CD8-positive, alpha-beta memory T cell (primary cell): ENCODE results near the gene SNX27. TPM values are rescaled to one million over a fixed set of nuclear protein-coding genes. Genes with fewer than 3 reads are reported as not detected.

Experiments
- CTCF ChIA-PET: fragments of 350-600 bp; sonication (Branson Sonifier 250); formaldehyde crosslinking; loops from one replicate; lab custom pipeline; 2021; ENCODE audit warnings: antibody characterized with exemption; lab: Charles Lee
- POLR2A ChIA-PET: fragments of 350-600 bp; sonication (Branson Sonifier 250); formaldehyde crosslinking; loops from one replicate; lab custom pipeline; 2021; ENCODE audit warnings: antibody characterized with exemption; lab: Charles Lee
- DNase-seq, 5 donors: peaks; one replicate each; pipeline versions ENCODE4 v3.0.0 to v3.0.0-alpha.2; 2020 to 2022; ENCODE audit warnings: mixed read lengths in 1 of 5
- H3K27ac ChIP-seq: one replicate; pipeline ENCODE4 v1.7.0; 2013; ENCODE audit warnings: low read depth, mild to moderate bottlenecking, low read length, moderate library complexity
- H3K27me3 ChIP-seq: 2 replicates; pipeline ENCODE4 v1.7.0; 2013; ENCODE audit warnings: low read length, mild to moderate bottlenecking; ENCODE audit not compliant: insufficient read depth, poor library complexity, severe bottlenecking
- H3K36me3 ChIP-seq: 2 replicates; pipeline ENCODE4 v1.7.0; 2013; ENCODE audit warnings: mild to moderate bottlenecking, low read length, moderate library complexity; ENCODE audit not compliant: insufficient read depth
- H3K4me1 ChIP-seq: 2 replicates; pipeline ENCODE4 v1.7.0; 2013; ENCODE audit warnings: mild to moderate bottlenecking, low read length, moderate library complexity; ENCODE audit not compliant: insufficient read depth
- H3K4me3 ChIP-seq: 2 replicates; pipeline ENCODE4 v1.7.0; 2013; ENCODE audit warnings: mild to moderate bottlenecking, low read length
- H3K9me3 ChIP-seq: 2 replicates; pipeline ENCODE4 v1.7.0; 2013; ENCODE audit warnings: mild to moderate bottlenecking, low read length
- H3K27ac Mint-ChIP-seq, 8 donors: one replicate each; pipeline ENCODE4 v1.8.0; 2020 to 2021; ENCODE audit warnings: mixed read lengths in 8 of 8, mild to moderate bottlenecking in 6 of 8, inconsistent platforms in 3 of 8, moderate library complexity in 3 of 8
- H3K27me3 Mint-ChIP-seq, 2 donors: one replicate each; pipeline ENCODE4 v1.8.0; 2020 to 2021; ENCODE audit warnings: mixed read lengths in 2 of 2, mild to moderate bottlenecking in 1 of 2, moderate library complexity in 1 of 2
- H3K36me3 Mint-ChIP-seq, 3 donors: one replicate each; pipeline ENCODE4 v1.8.0; 2020 to 2021; ENCODE audit warnings: mixed read lengths in 3 of 3, inconsistent platforms in 1 of 3, mild to moderate bottlenecking in 1 of 3
- H3K4me1 Mint-ChIP-seq, 3 donors: one replicate each; pipeline ENCODE4 v1.8.0; 2020 to 2021; ENCODE audit warnings: mixed read lengths in 3 of 3, inconsistent platforms in 1 of 3, mild to moderate bottlenecking in 1 of 3
- H3K4me3 Mint-ChIP-seq, 7 donors: one replicate each; pipeline ENCODE4 v1.8.0; 2020 to 2021; ENCODE audit warnings: mixed read lengths in 7 of 7, mild to moderate bottlenecking in 6 of 7, moderate library complexity in 4 of 7, inconsistent platforms in 2 of 7
- H3K9me3 Mint-ChIP-seq, 5 donors: one replicate each; pipeline ENCODE4 v1.8.0; 2020 to 2022; ENCODE audit warnings: mixed read lengths in 5 of 5, mild to moderate bottlenecking in 3 of 5, moderate library complexity in 2 of 5, inconsistent platforms in 1 of 5
- polyA plus RNA-seq: library from polyadenylated mRNA; unstranded; fragments of 300-500 nt; fragmentation: Illumina TruSeq; gene quantifications from one replicate; pipeline ENCODE4 v1.2.3, GENCODE V29; 2021
- total RNA-seq, 2 experiments: library from RNA; stranded (reverse); gene quantifications; one replicate each; pipeline ENCODE4 v1.2.3, GENCODE V29; 2021

Gene SNX27
- total and polyA plus RNA-seq, 3 experiments from 2014 or later, result 13.7 to 32.1 (median 30.1) TPM

- ChIA-PET CTCF (interaction anchor here (1.3 kb wide), 1 partner anchor 10 kb away, joined by 4 read pairs; no protein-coding TSS in a partner anchor), POLR2A (no interaction called here)
- Histone ChIP-seq H3K9me3 (no peaks in the 10 kb centered on the region), H3K27me3 (no peaks in the 10 kb centered on the region), H3K4me3 (no peak overlapping the region), H3K27ac (no peak overlapping the region), H3K4me1 (no peaks in the 10 kb centered on the region), H3K36me3 (no peaks in the 10 kb centered on the region)
- Mint-ChIP-seq H3K4me1 (peaks cover under 1 to 3% (median 1%) of the 10 kb centered on the region in 3 donors), H3K9me3 (no peaks in the 10 kb centered on the region), H3K27ac (no peak overlapping the region), H3K4me3 (peak overlapping the region in 1 of 7 donors; percentile 7), H3K27me3 (peaks cover 9 to 37% of the 10 kb centered on the region in 2 donors), H3K36me3 (no peaks in the 10 kb centered on the region)
- DNase-seq, result no peak
Measured at GRCh38 chr1:151606384-151606783, 5.5 kb upstream of the SNX27 start.

- Histone ChIP-seq H3K4me3 (no peak overlapping the region), H3K27ac (no peak overlapping the region), H3K27me3 (no peaks in the 10 kb centered on the region), H3K4me1 (no peaks in the 10 kb centered on the region), H3K9me3 (no peaks in the 10 kb centered on the region), H3K36me3 (no peaks in the 10 kb centered on the region)
- Mint-ChIP-seq H3K4me3 (peak overlapping the region in 1 of 7 donors; percentile 7), H3K27me3 (peaks cover 9 to 37% of the 10 kb centered on the region in 2 donors), H3K36me3 (peaks cover 0 to 2% (median 0%) of the 10 kb centered on the region in 3 donors), H3K9me3 (no peaks in the 10 kb centered on the region), H3K4me1 (peaks cover 6 to 8% (median 6%) of the 10 kb centered on the region in 3 donors), H3K27ac (no peak overlapping the region)
- no peak for DNase-seq
- CTCF ChIA-PET, result no interaction called here
- POLR2A ChIA-PET, result no interaction called here
Measured at GRCh38 chr1:151606857-151607256, 5.0 kb upstream of the SNX27 start.

GRCh38 chr1:151610142-151610541 is 1.7 kb upstream of the SNX27 start:
- H3K27ac ChIP-seq, result no peak overlapping the region
- Mint-ChIP-seq H3K4me1 (peaks cover 22 to 34% (median 27%) of the 10 kb centered on the region in 3 donors), H3K4me3 (peak overlapping the region in 1 of 7 donors; percentile 47), H3K27ac (no peak overlapping the region), H3K27me3 (peaks cover 6 to 27% of the 10 kb centered on the region in 2 donors), H3K36me3 (peaks cover 0 to 8% (median 0%) of the 10 kb centered on the region in 3 donors), H3K9me3 (no peaks in the 10 kb centered on the region)
- peaks cover 15% of the 10 kb centered on the region for H3K4me1 ChIP-seq
- ChIA-PET POLR2A (no interaction called here), CTCF (interaction anchor here (1.0 to 1.6 kb wide), 2 partner anchors 16 to 226 kb away, joined by 7 to 8 read pairs; no protein-coding TSS in a partner anchor)
- H3K36me3 ChIP-seq, result no peaks in the 10 kb centered on the region
- H3K9me3 ChIP-seq, result no peaks in the 10 kb centered on the region
- no peaks in the 10 kb centered on the region for H3K27me3 ChIP-seq
- DNase-seq, result no peak
- no peak overlapping the region for H3K4me3 ChIP-seq

DNA sequence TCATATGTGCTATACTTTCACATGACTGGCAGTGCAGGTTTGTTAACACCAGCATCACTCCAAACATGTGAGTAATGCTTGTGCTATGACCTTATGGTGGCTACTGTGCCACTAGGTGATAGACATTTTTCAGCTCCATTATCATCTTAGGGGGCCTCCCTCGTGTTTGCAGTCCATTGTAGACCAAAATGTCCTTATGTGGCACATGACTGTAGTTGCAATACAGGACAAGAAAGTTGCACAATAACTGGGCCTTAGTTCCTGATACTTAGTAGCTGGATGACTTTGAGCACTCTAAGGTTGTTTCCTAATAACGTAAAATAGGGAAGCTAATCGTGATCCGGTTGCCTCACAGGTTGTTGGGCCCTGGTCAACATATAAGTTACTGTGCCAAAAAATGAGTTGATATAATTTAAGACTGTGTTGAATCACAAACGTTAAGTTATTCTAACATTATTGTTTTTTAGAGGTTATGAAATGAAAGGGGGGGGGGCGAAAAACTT is 511 bp upstream of the SNX27 start:
- Histone ChIP-seq H3K27ac (no peak overlapping the region), H3K4me1 (peaks cover 18% of the 10 kb centered on the region), H3K27me3 (no peaks in the 10 kb centered on the region), H3K9me3 (no peaks in the 10 kb centered on the region), H3K4me3 (no peak overlapping the region), H3K36me3 (no peaks in the 10 kb centered on the region)
- peaks cover 0 to 14% (median 3%) of the 10 kb centered on the region in 3 donors for H3K36me3 Mint-ChIP-seq
- H3K4me3 Mint-ChIP-seq, result peak overlapping the region; percentile 94 to 98 (median 95)
- H3K27ac Mint-ChIP-seq, result peak overlapping the region in 7 of 8 donors; percentile 63 to 98 (median 92)
- H3K9me3 Mint-ChIP-seq, result no peaks in the 10 kb centered on the region
- H3K27me3 Mint-ChIP-seq, result peaks cover 4 to 19% of the 10 kb centered on the region in 2 donors
- ChIA-PET CTCF (interaction anchor here (0.8 kb wide), 1 partner anchor 225 kb away, joined by 4 read pairs; no protein-coding TSS in a partner anchor), POLR2A (no interaction called here)
- H3K4me1 Mint-ChIP-seq, result peaks cover 33 to 46% (median 36%) of the 10 kb centered on the region in 3 donors
- no peak for DNase-seq

DNA sequence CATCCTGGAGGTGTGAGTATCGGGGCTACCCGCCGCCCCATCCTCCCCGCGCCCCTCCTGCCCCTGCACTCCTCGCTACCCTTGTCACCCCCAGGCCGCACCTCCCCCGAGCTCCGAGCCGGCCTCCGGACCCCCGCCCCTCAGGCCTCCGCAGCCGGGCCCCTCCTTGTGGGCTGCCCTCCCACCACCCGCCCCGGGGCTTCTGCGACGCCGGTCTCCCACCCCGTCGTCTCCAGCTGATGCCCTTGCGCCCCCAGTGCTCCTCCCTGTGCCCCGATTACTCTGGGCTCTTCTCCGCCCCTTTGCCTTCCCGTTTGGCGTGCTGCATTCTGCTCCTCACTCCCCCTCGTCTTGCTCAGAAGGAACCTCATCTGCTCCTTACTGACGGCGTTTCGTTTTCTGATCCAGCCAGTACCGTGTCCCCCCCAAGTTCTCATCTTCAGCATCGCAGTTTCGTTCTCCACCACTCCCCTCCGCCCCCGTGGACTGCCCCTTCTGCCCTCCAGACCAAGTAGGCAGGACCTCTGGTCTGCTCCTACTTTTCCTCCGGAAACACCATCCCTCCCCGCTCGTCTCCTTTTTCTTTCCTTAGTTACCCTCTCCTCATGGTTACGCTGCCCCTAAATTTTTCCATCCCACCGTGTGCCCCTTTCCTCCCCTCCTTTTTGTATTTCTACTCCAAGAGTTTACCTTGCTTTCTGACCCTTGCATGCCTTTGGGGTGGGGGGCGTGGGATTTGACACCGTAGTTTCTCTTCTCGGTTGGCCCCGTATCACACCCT is 841 bp downstream of the SNX27 start:
- H3K36me3 ChIP-seq, result no peaks in the 10 kb centered on the region
- CTCF ChIA-PET, result no interaction called here
- Mint-ChIP-seq H3K4me1 (peaks cover 35 to 56% (median 40%) of the 10 kb centered on the region in 3 donors), H3K27me3 (peaks cover 4 to 11% of the 10 kb centered on the region in 2 donors), H3K27ac (peak overlapping the region; percentile 84 to 98 (median 94)), H3K9me3 (no peaks in the 10 kb centered on the region), H3K4me3 (peak overlapping the region; percentile 94 to 98 (median 95)), H3K36me3 (peaks cover 0 to 19% (median 3%) of the 10 kb centered on the region in 3 donors)
- POLR2A ChIA-PET, result interaction anchor here (0.6 to 0.9 kb wide), 5 partner anchors 7 to 262 kb away, joined by 3 to 5 read pairs (median 3); no protein-coding TSS in a partner anchor
- H3K9me3 ChIP-seq, result no peaks in the 10 kb centered on the region
- peaks cover 18% of the 10 kb centered on the region for H3K4me1 ChIP-seq
- H3K4me3 ChIP-seq, result peak overlapping the region; percentile 76
- peak in 2 of 5 donors; percentile 17 to 34 for DNase-seq
- H3K27ac ChIP-seq, result peak overlapping the region; percentile 59
- no peaks in the 10 kb centered on the region for H3K27me3 ChIP-seq

DNA sequence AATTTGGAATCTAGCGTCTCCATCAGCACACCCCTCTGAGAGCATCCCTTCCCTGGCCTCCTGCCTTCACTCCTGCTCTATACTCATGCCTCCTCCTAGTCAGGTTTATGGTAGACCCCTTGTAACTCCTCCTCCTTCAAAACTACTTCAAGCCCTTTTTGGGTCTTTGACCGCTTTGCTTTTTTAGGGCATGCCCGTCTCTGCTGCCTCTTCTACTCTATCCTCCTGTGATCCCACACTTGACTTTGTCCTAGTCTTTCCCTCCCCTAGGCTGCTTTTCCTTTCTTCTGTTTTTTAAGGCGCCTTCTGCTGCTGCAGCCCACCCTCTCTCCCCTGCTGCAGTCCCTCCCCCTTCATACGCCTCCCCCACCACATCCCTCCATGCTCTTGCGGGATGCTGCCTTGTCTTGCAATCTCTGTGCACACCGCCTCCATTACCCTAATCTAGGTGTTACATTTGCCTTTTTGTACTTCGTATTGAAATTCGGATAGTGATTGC is 1.5 kb downstream of the SNX27 start:
- POLR2A ChIA-PET, result no interaction called here
- H3K9me3 ChIP-seq, result no peaks in the 10 kb centered on the region

DNA sequence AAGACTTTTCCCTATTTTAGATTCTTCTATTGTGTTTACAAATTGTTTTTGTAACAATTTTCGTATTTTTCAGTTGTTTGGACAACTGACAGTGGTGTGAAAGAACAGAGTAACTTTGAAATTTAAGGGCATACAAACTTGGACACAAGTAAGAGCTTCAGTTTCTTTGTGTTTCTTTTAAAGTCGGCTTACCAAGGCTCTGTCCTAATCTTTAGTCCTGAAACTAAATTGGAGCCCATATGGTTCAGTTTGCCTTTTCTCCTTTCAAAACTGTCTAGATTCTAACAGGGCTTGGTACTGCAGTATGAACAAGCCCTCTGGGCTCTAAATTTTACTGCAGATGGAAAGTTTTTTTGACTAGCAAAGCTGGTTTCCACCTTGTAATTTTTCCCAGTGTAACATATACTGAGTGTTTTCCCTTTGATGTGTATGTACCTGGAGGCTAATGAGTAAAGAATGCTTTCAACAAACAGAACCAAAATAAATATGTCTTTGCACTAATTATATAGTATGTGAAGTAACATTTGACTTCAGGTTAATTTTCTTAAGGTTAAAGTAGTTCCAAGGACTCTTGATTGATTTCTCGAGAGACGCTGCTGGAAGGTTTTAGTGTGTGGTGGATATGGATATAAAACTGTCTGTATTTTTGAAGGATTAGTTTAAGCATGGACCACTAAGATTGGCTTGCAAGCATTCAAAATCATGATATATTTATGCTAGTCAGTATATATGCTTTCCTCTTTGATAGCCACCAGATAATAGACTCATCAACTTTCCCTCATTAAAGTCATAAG is 4.1 kb downstream of the SNX27 start:
- Mint-ChIP-seq H3K27ac (no peak overlapping the region), H3K9me3 (no peaks in the 10 kb centered on the region), H3K4me3 (peak overlapping the region in 1 of 7 donors; percentile 38), H3K4me1 (peaks cover 50 to 80% (median 60%) of the 10 kb centered on the region in 3 donors), H3K36me3 (peaks cover 0 to 30% (median 3%) of the 10 kb centered on the region in 3 donors), H3K27me3 (no peaks in the 10 kb centered on the region)
- no peaks in the 10 kb centered on the region for H3K9me3 ChIP-seq
- no peaks in the 10 kb centered on the region for H3K27me3 ChIP-seq
- no peak for DNase-seq
- ChIA-PET CTCF (no interaction called here), POLR2A (no interaction called here)
- H3K27ac ChIP-seq, result no peak overlapping the region
- no peaks in the 10 kb centered on the region for H3K36me3 ChIP-seq
- peaks cover 23% of the 10 kb centered on the region for H3K4me1 ChIP-seq
- H3K4me3 ChIP-seq, result no peak overlapping the region

More for the DNA sequence above, 1.5 kb downstream of the SNX27 start:
- Histone ChIP-seq H3K27me3 (no peaks in the 10 kb centered on the region), H3K36me3 (no peaks in the 10 kb centered on the region), H3K4me1 (peaks cover 18% of the 10 kb centered on the region), H3K4me3 (peak overlapping the region; percentile 76), H3K27ac (peak overlapping the region; percentile 59)
- Mint-ChIP-seq H3K9me3 (no peaks in the 10 kb centered on the region), H3K27ac (peak overlapping the region; percentile 84 to 98 (median 94)), H3K4me1 (peaks cover 38 to 57% (median 45%) of the 10 kb centered on the region in 3 donors), H3K4me3 (peak overlapping the region; percentile 94 to 98 (median 95)), H3K27me3 (peaks cover 4 to 8% of the 10 kb centered on the region in 2 donors), H3K36me3 (peaks cover 0 to 21% (median 3%) of the 10 kb centered on the region in 3 donors)
- DNase-seq, result no peak
- CTCF ChIA-PET, result no interaction called here
